ENCODE results near the gene ANO6. TPM values are rescaled to one million over a fixed set of nuclear protein-coding genes. Genes with fewer than 3 reads are reported as not detected.
A peak's percentile ranks its signal among the peaks of the same experiment; 100 is the strongest.

The ANO6 gene
- total RNA-seq, 4 donors from 2014 or later = 16.9 to 23.0 (median 20.4) TPM

DNA sequence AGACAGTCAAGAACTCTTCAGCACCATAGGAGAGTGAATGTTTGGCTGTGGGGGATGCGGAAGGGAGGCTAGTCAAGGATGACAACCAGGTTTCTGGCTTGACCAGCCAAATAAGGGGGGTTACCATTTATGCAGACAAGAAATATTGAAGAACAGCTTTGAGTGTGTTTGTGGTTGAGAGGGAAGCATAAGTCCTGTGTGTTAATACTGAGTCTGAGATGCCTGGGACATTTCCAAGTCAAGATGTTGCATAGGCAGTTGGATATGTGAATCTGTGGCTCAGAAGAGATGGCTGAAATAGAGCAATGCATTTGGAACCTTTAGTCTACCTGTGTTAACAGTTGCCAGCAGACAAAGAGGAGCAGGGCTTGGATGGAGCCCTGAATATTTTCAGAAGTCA, 66.1 kb downstream of the ANO6 start:
- H3K27ac ChIP-seq = no peak overlapping the region
- TF ChIP-seq, protein P1, sequence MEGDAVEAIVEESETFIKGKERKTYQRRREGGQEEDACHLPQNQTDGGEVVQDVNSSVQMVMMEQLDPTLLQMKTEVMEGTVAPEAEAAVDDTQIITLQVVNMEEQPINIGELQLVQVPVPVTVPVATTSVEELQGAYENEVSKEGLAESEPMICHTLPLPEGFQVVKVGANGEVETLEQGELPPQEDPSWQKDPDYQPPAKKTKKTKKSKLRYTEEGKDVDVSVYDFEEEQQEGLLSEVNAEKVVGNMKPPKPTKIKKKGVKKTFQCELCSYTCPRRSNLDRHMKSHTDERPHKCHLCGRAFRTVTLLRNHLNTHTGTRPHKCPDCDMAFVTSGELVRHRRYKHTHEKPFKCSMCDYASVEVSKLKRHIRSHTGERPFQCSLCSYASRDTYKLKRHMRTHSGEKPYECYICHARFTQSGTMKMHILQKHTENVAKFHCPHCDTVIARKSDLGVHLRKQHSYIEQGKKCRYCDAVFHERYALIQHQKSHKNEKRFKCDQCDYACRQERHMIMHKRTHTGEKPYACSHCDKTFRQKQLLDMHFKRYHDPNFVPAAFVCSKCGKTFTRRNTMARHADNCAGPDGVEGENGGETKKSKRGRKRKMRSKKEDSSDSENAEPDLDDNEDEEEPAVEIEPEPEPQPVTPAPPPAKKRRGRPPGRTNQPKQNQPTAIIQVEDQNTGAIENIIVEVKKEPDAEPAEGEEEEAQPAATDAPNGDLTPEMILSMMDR (IDR thresholded peaks at IDR 0.05) = no peak
- no peak for TF ChIP-seq POLR2AphosphoS5 (IDR thresholded peaks at IDR 0.05)
- no peak for TF ChIP-seq EP300 (IDR thresholded peaks at IDR 0.05; ENCODE audit: low read depth)
- TF ChIP-seq POLR2A (IDR thresholded peaks at IDR 0.05) = no peak
- 95 to 100% methylated on average over 1 of the region's 1 CpG for WGBS, 2 donors (ENCODE audit: low coverage in 1 of 2)

DNA sequence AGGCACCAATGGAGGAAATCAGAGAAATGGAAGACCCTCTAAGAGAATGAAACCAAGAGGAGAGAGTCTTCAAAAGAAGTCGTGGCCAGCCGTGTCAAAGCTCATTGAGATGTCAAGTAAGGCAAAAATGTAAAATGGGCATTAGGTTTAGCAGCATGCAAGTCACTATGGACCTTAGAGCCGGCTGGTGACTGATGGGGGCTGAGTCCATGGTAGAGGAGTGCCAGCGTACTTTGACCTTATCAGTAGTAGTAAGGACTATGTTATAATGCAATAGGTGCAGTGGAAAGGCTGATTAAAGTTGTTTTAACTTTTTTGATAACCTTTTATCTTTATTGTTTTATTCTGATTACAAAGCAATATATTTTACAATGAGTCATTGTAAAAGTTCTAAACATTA, 66.5 kb downstream of the ANO6 start:
- no peaks in the 10 kb centered on the region for H3K9me3 ChIP-seq
- in situ Hi-C loops (cut with MboI; ENCODE audit: low pct_ligation_motif_present in 1 of 4, low pct_unique_long_range_greater_than_20kb in 1 of 4, low sequenced_read_pairs in 3 of 4) (no loop called here), intact Hi-C loops (cut with DNase I; ENCODE audit: low total_unique reads) (no loop called here)
- peaks cover 6 to 28% (median 18%) of the 10 kb centered on the region in 4 donors for H3K4me1 ChIP-seq
- no peaks in the 10 kb centered on the region for H3K36me3 ChIP-seq
- H3K4me3 ChIP-seq = no peak overlapping the region
- peaks cover 79% of the 10 kb centered on the region for H3K27me3 ChIP-seq
- WGBS, 2 donors (ENCODE audit: low coverage in 1 of 2) = 62 to 68% methylated on average over 4 of the region's 4 CpGs
- TF ChIP-seq POLR2AphosphoS5 (IDR thresholded peaks at IDR 0.05) (no peak), EP300 (IDR thresholded peaks at IDR 0.05; ENCODE audit: low read depth) (no peak), POLR2A (IDR thresholded peaks at IDR 0.05) (no peak)
- TF ChIP-seq, protein P1 (IDR thresholded peaks at IDR 0.05) = no peak
- no peak overlapping the region for H3K27ac ChIP-seq
- peak; percentile 63 for DNase-seq

More for the DNA sequence above, 66.1 kb downstream of the ANO6 start:
- no peaks in the 10 kb centered on the region for H3K9me3 ChIP-seq
- no peaks in the 10 kb centered on the region for H3K36me3 ChIP-seq
- intact Hi-C loops (cut with DNase I; ENCODE audit: low total_unique reads) = no loop called here
- peaks cover 6 to 28% (median 18%) of the 10 kb centered on the region in 4 donors for H3K4me1 ChIP-seq
- in situ Hi-C loops (cut with MboI; ENCODE audit: low pct_ligation_motif_present in 1 of 4, low pct_unique_long_range_greater_than_20kb in 1 of 4, low sequenced_read_pairs in 3 of 4) = no loop called here
- peaks cover 80% of the 10 kb centered on the region for H3K27me3 ChIP-seq
- no peak overlapping the region for H3K4me3 ChIP-seq
- no peak for DNase-seq

DNA sequence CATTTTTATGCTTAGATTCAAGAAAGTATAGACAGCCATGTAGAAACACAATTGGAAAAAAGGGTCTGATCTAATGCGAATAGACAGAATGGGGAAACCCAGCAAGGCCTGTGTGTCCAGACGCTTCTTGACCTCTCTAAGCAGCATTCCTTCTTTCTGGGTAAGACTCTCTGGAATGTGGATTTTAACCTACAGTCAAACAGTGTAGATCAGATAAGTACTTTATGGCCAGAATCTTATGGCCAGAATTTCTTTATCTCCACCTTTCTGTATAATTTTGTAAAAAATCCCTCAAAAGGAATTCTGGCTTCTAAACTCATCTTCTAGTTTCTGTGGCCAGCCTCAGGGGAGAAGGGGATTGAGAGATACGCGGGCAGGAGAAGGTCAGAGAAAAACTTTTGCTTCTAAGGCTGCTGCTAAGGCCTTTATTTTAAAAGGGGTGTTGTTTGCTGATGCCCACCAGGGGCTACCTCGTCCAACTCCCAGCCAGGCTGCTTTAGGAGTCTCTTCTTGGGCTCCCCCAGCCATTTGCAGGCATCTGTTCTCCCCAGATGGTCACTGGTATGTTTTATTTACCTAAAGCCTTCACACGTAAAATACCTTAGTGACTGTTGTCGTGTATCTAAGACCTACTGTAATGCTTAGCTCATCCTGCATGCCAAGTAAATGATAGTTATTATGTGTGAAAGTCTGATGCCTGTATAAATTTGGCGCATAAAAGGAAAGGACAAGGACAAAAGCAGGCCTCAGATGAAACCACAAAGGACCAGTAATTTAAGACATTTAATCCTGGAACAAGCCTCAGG, 68.4 kb downstream of the ANO6 start:
- peak overlapping the region in 3 of 4 donors; percentile 21 to 59 (median 27) for H3K27ac ChIP-seq
- WGBS, 2 donors (ENCODE audit: low coverage in 1 of 2) = 31 to 56% methylated on average over 5 to 8 of the region's 8 CpGs
- H3K9me3 ChIP-seq = no peaks in the 10 kb centered on the region
- H3K4me1 ChIP-seq = peaks cover 6 to 28% (median 18%) of the 10 kb centered on the region in 4 donors
- TF ChIP-seq POLR2AphosphoS5 (IDR thresholded peaks at IDR 0.05) = no peak
- intact Hi-C loops (cut with DNase I; ENCODE audit: low total_unique reads) = no loop called here
- no peak overlapping the region for H3K4me3 ChIP-seq
- no peak for DNase-seq
- H3K27me3 ChIP-seq = peaks cover 78% of the 10 kb centered on the region
- no peaks in the 10 kb centered on the region for H3K36me3 ChIP-seq
- in situ Hi-C loops (cut with MboI; ENCODE audit: low pct_ligation_motif_present in 1 of 4, low pct_unique_long_range_greater_than_20kb in 1 of 4, low sequenced_read_pairs in 3 of 4) = no loop called here

DNA sequence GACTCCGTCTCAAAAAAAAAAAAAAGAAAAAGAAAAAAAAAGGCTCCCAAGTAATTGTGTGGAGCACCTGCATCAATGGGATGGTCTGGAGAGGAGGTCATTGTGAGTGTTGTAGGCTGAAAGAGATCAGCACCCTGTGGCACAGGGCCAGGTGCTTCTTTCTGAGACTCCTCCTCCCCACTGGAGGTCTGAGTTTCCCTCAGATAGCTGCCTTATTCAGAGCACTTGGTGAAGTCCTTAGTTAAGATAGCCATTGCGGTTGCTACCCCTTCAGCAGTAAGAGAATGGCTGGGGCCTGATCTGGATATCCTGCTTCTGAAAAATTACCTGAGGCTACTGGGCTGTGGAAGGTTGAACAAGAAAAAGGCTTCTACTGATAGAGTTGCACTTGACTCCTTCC, 69.8 kb downstream of the ANO6 start:
- TF ChIP-seq, protein P1 (IDR thresholded peaks at IDR 0.05) = no peak
- no peak for TF ChIP-seq EP300 (IDR thresholded peaks at IDR 0.05; ENCODE audit: low read depth)
- no peaks in the 10 kb centered on the region for H3K9me3 ChIP-seq
- peaks cover 68% of the 10 kb centered on the region for H3K27me3 ChIP-seq
- WGBS, 2 donors (ENCODE audit: low coverage in 1 of 2) = 67 to 100% methylated on average over 1 to 2 of the region's 2 CpGs
- no peaks in the 10 kb centered on the region for H3K36me3 ChIP-seq
- no peak overlapping the region for H3K4me3 ChIP-seq
- H3K27ac ChIP-seq = no peak overlapping the region
- peaks cover 6 to 28% (median 18%) of the 10 kb centered on the region in 4 donors for H3K4me1 ChIP-seq
- intact Hi-C loops (cut with DNase I; ENCODE audit: low total_unique reads) = no loop called here
- no peak for DNase-seq
- in situ Hi-C loops (cut with MboI; ENCODE audit: low pct_ligation_motif_present in 1 of 4, low pct_unique_long_range_greater_than_20kb in 1 of 4, low sequenced_read_pairs in 3 of 4) = no loop called here
